ENCODE measurements around the gene UBE2QL1.

- no peak for TF ChIP-seq CTCF (IDR thresholded peaks at IDR 0.05)
- no peak for TF ChIP-seq EZH2phosphoT487 (IDR thresholded peaks at IDR 0.05; ENCODE audit: borderline replicate concordance, low read depth)
- no peak for TF ChIP-seq RAD21 (IDR thresholded peaks at IDR 0.05; ENCODE audit: low read length)
- no peak for TF ChIP-seq MXI1 (IDR thresholded peaks at IDR 0.05; ENCODE audit: low read depth, low read length)
- TF ChIP-seq RFX5 (IDR thresholded peaks at IDR 0.05; ENCODE audit: low read length), result no peak
- TF ChIP-seq REST (IDR thresholded peaks at IDR 0.05; ENCODE audit: low read depth, low read length), result no peak
- TF ChIP-seq ZBTB33 (IDR thresholded peaks at IDR 0.05; ENCODE audit: borderline replicate concordance, low read depth), result no peak
- TF ChIP-seq USF2 (IDR thresholded peaks at IDR 0.05; ENCODE audit: borderline replicate concordance, low read depth, low read length), result no peak
- TF ChIP-seq GABPA (IDR thresholded peaks at IDR 0.05; ENCODE audit: low read depth), result no peak
- no peak for TF ChIP-seq FOXM1 (IDR thresholded peaks at IDR 0.05; ENCODE audit: low read depth)
- TF ChIP-seq CHD2 (IDR thresholded peaks at IDR 0.05; ENCODE audit: low read length, partially characterized antibody), result no peak
- TF ChIP-seq NFIC (IDR thresholded peaks at IDR 0.05; ENCODE audit: borderline replicate concordance), result no peak
- TF ChIP-seq TCF12 (IDR thresholded peaks at IDR 0.05), result no peak
- TF ChIP-seq IRF3 (IDR thresholded peaks at IDR 0.05; ENCODE audit: low read depth, low read length), result no peak
Observed at GRCh38 chr5:6461793-6462650, 13.4 kb downstream of the UBE2QL1 start.

All from SK-N-SH (cell line).